Trophoblast cell (in vitro differentiated cells and primary cell): Measurements from ENCODE around the gene HLA-E.
A peak's percentile ranks its signal among the peaks of the same experiment; 100 is the strongest.

Experiments used
- DNase-seq, 2 donors: peaks; one replicate each; pipeline ENCODE4 v3.0.0-alpha.2; 2016
- H2AFZ ChIP-seq: 2 replicates; pipeline ENCODE4 v1.6.1; 2013; ENCODE audit warnings: low read length, moderate library complexity, mild to moderate bottlenecking; ENCODE audit not compliant: insufficient read depth, poor library complexity
- H2AK5ac ChIP-seq: 2 replicates; pipeline ENCODE4 v1.6.1; 2013; ENCODE audit warnings: mild to moderate bottlenecking, low read length
- H2BK120ac ChIP-seq: 2 replicates; pipeline ENCODE4 v1.6.1; 2013; ENCODE audit warnings: low read length, mild to moderate bottlenecking, moderate library complexity; ENCODE audit not compliant: insufficient read depth, poor library complexity
- H2BK12ac ChIP-seq: 2 replicates; pipeline ENCODE4 v1.6.1; 2013; ENCODE audit warnings: mild to moderate bottlenecking, low read length, moderate library complexity
- H2BK5ac ChIP-seq: 2 replicates; pipeline ENCODE4 v1.6.1; 2013; ENCODE audit warnings: low read length, low read depth, moderate library complexity, mild to moderate bottlenecking; ENCODE audit not compliant: poor library complexity
- H3K14ac ChIP-seq: 2 replicates; pipeline ENCODE4 v1.6.1; 2013; ENCODE audit warnings: mild to moderate bottlenecking, low read length
- H3K18ac ChIP-seq: 2 replicates; pipeline ENCODE4 v1.6.1; 2013; ENCODE audit warnings: mild to moderate bottlenecking, low read length
- H3K23ac ChIP-seq: 2 replicates; pipeline ENCODE4 v1.6.1; 2013; ENCODE audit warnings: low read length
- H3K27ac ChIP-seq: 2 replicates; pipeline ENCODE4 v1.5.1; 2013; ENCODE audit warnings: low read depth, mild to moderate bottlenecking, inconsistent platforms, low read length, moderate library complexity
- H3K27me3 ChIP-seq: 2 replicates; pipeline ENCODE4 v1.6.1; 2013; ENCODE audit warnings: inconsistent platforms, mild to moderate bottlenecking, low read length, moderate library complexity; ENCODE audit not compliant: insufficient read depth
- H3K36me3 ChIP-seq, 2 experiments: 1 replicate in 1 of 2; 2 replicates in 1 of 2; pipeline ENCODE4 v1.6.1; 2013; ENCODE audit warnings: low read length in 2 of 2, mild to moderate bottlenecking in 2 of 2, moderate library complexity in 1 of 2; ENCODE audit not compliant: insufficient read depth in 2 of 2, control insufficient read depth in 1 of 2
- H3K4ac ChIP-seq: 2 replicates; pipeline ENCODE4 v1.6.1; 2013; ENCODE audit warnings: low read depth, mild to moderate bottlenecking, low read length, moderate library complexity
- H3K4me1 ChIP-seq, 2 experiments: 1 replicate in 1 of 2; 2 replicates in 1 of 2; pipeline ENCODE4 v1.6.1; 2013; ENCODE audit warnings: low read length in 2 of 2, mild to moderate bottlenecking in 2 of 2, moderate library complexity in 1 of 2; ENCODE audit not compliant: insufficient read depth in 2 of 2, control insufficient read depth in 1 of 2
- H3K4me2 ChIP-seq: 2 replicates; pipeline ENCODE4 v1.6.1; 2013; ENCODE audit warnings: inconsistent platforms, mild to moderate bottlenecking, low read length, moderate library complexity
- H3K4me3 ChIP-seq: 2 replicates; pipeline ENCODE4 v1.5.1; 2013; ENCODE audit warnings: mild to moderate bottlenecking, low read depth, low read length, inconsistent platforms
- H3K79me1 ChIP-seq: one replicate; pipeline ENCODE4 v1.6.1; 2013; ENCODE audit warnings: low read length
- H3K79me2 ChIP-seq: 2 replicates; pipeline ENCODE4 v1.6.1; 2013; ENCODE audit warnings: low read length, mild to moderate bottlenecking; ENCODE audit not compliant: control insufficient read depth, insufficient read depth, poor library complexity
- H3K9ac ChIP-seq: 2 replicates; pipeline ENCODE4 v1.6.1; 2013; ENCODE audit warnings: mild to moderate bottlenecking, low read length
- H3K9me3 ChIP-seq: 2 replicates; pipeline ENCODE4 v1.6.1; 2013; ENCODE audit warnings: low read depth, mild to moderate bottlenecking, control low read depth, inconsistent platforms, low read length; ENCODE audit not compliant: insufficient read depth
- H4K12ac ChIP-seq: 2 replicates; pipeline ENCODE4 v1.6.1; 2013; ENCODE audit warnings: low read depth, mild to moderate bottlenecking, low read length, moderate library complexity
- H4K8ac ChIP-seq: 2 replicates; pipeline ENCODE4 v1.6.1; 2013; ENCODE audit warnings: low read depth, mild to moderate bottlenecking, low read length, moderate library complexity
- H4K91ac ChIP-seq: one replicate; pipeline ENCODE4 v1.6.1; 2013; ENCODE audit warnings: low read depth, mild to moderate bottlenecking, low read length, moderate library complexity
- WGBS: extraction: QIAGEN DNeasy Blood & Tissue Kit; methylation state at CpG from one replicate; pipeline ENCODE4 v1.1.7; 2013; ENCODE audit warnings: missing lambda C conversion rate; ENCODE audit not compliant: insufficient read length, insufficient coverage; ENCODE audit errors: extremely low coverage; 5-methylcytosine and 5-hydroxymethylcytosine counted together

HLA-E gene

DNA sequence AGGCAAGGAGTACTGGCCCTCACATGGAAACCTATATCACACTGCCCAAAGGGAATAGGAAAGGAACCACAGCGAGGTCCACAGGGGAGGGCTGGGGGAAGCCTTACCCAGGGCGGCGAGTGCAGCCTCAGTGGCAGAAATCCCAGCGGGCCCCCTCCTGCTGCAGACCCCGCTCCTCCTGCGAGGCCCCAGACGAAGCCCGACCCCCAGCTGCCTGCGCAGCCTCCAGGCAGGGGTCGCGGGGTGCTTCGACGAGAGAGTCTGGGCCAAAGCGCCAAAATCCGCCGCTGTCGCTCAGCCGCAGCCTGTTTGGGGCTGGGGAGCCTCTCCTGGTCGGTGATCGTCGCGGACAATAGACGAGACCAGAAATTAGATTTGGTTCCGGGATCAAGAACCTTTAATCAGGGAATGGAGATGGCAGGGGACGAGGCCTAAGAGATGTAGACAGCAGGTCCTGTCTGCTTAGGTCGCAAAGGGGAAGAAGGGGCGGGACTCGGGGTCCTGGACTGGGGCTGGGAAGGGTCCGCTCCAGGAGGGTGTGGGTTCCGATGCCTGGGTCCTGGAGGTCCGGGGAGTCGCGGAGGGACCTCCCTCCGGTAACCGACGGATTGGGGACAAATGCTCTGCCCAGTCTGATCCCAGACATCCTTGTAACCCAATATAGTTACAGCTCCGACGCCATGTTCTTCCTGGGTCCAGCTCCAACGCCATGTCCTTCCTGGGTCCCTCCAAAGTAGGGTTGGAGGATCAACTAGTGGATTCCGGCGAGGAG lies 36.4 kb upstream of the HLA-E start:
- Histone ChIP-seq H3K14ac (no peak overlapping the region), H2BK5ac (no peak overlapping the region), H2AFZ (no peak overlapping the region), H3K4ac (no peak overlapping the region), H4K8ac (no peak overlapping the region), H3K4me1 (no peaks in the 10 kb centered on the region), H4K91ac (no peak overlapping the region), H3K27me3 (peaks cover 8% of the 10 kb centered on the region), H3K79me2 (no peaks in the 10 kb centered on the region), H2AK5ac (no peak overlapping the region), H3K36me3 (no peaks in the 10 kb centered on the region), H3K27ac (no peak overlapping the region), H3K9me3 (no peaks in the 10 kb centered on the region), H3K23ac (no peak overlapping the region), H2BK120ac (no peak overlapping the region), H2BK12ac (no peak overlapping the region), H3K4me2 (no peak overlapping the region), H3K4me3 (no peak overlapping the region), H3K79me1 (no peaks in the 10 kb centered on the region), H3K9ac (no peak overlapping the region), H3K18ac (no peak overlapping the region), H4K12ac (no peak overlapping the region)
- WGBS = no CpG with 5 or more reads among the region's 41 CpGs
- no peak for DNase-seq

DNA sequence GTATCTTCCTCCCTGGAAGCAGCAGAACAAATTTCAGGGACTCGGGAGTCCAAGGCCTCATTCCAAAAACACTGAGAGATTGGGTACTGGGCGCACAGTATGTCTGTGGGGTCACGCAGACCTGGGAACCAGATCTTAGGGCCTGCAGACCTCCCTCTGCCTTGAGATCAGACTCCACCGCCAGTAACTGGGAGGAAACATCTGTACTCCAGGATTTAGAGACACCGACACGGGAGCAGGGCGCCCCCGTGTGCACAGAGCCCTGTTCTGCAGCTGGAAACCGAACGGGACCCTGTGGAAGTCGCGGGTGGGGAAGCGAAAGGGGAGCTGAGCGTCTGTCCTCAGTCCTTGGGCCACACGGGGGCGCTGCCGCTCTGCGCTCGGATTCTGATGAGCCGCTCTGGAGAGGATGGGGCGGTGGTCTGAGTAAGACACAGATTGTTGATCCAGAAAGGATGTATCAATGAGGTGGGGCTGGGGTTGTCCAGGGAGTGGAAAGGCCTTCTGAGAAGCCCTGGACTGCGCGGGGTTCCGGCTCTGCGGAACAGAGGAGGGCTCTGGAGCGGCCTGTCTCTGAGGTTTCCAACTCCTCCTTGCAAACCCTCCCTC lies 35.7 kb upstream of the HLA-E start:
- no CpG with 5 or more reads among the region's 26 CpGs for WGBS
- Histone ChIP-seq H3K18ac (no peak overlapping the region), H3K4me2 (no peak overlapping the region), H2BK120ac (no peak overlapping the region), H2AFZ (no peak overlapping the region), H4K91ac (no peak overlapping the region), H2AK5ac (no peak overlapping the region), H2BK12ac (no peak overlapping the region), H3K9me3 (no peaks in the 10 kb centered on the region), H3K4me1 (no peaks in the 10 kb centered on the region), H4K12ac (no peak overlapping the region), H3K27me3 (peaks cover 10% of the 10 kb centered on the region), H3K9ac (no peak overlapping the region), H3K27ac (no peak overlapping the region), H4K8ac (no peak overlapping the region), H3K79me1 (no peaks in the 10 kb centered on the region), H3K4me3 (no peak overlapping the region), H2BK5ac (no peak overlapping the region), H3K4ac (no peak overlapping the region), H3K23ac (no peak overlapping the region), H3K36me3 (no peaks in the 10 kb centered on the region), H3K79me2 (no peaks in the 10 kb centered on the region), H3K14ac (no peak overlapping the region)
- DNase-seq = peak; percentile 56 to 71

DNA sequence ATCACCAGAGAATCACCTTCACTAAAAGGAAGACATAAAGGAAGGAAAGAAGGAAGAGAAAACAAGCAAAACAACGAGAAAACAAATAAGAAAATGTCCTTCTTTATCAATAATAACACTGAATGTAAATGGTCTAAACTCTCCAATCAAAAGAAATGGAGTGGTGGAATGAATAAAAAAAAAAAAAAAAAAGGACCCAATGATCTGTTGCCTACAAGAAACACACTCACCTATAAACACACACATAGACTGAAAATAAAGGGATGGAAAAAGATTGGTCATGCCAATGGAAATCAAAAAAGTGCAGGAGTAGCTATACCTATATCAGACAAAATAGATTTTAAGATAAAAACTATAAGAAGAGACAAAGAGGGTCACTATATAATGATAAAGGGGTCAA lies 30.2 kb upstream of the HLA-E start:
- no peaks in the 10 kb centered on the region for H3K36me3 ChIP-seq
- no peak overlapping the region for H4K91ac ChIP-seq
- H3K4me2 ChIP-seq = no peak overlapping the region
- no peak overlapping the region for H3K23ac ChIP-seq
- H2AFZ ChIP-seq = no peak overlapping the region
- H2BK12ac ChIP-seq = no peak overlapping the region
- no peaks in the 10 kb centered on the region for H3K79me1 ChIP-seq
- H4K8ac ChIP-seq = no peak overlapping the region
- DNase-seq = no peak
- no peaks in the 10 kb centered on the region for H3K79me2 ChIP-seq
- no peaks in the 10 kb centered on the region for H3K4me1 ChIP-seq
- H3K9me3 ChIP-seq = peaks cover 5% of the 10 kb centered on the region
- H3K9ac ChIP-seq = no peak overlapping the region
- H3K4ac ChIP-seq = no peak overlapping the region
- peaks cover 26% of the 10 kb centered on the region for H3K27me3 ChIP-seq
- H3K4me3 ChIP-seq = no peak overlapping the region
- no peak overlapping the region for H2BK120ac ChIP-seq
- no CpG with 5 or more reads among the region's 1 CpG for WGBS
- no peak overlapping the region for H4K12ac ChIP-seq
- H2AK5ac ChIP-seq = no peak overlapping the region
- H2BK5ac ChIP-seq = no peak overlapping the region
- no peak overlapping the region for H3K14ac ChIP-seq
- no peak overlapping the region for H3K18ac ChIP-seq
- no peak overlapping the region for H3K27ac ChIP-seq

DNA sequence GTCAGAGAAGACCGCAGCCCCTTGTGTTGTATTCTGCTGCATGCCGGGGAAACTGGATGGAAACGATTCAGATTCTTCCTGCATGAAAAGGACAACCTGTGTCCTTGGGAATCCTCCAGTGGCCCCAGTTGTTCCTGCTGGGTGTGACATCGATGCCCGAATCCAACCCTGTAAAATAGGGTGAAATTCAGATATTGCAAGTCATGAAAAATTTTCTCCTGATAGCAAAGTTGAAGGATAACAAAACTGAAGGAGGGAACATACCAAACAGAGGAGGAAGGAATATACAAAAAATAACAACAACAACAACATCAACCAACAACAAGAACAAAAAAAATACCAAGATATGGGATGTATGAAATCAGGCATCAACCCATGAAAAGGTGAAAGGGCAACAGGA lies 28.3 kb upstream of the HLA-E start:
- no peaks in the 10 kb centered on the region for H3K79me2 ChIP-seq

More for the DNA sequence above, 28.3 kb upstream of the HLA-E start:
- H2AFZ ChIP-seq = no peak overlapping the region
- H2BK5ac ChIP-seq = no peak overlapping the region
- H3K27ac ChIP-seq = no peak overlapping the region
- H3K18ac ChIP-seq = no peak overlapping the region
- no peak overlapping the region for H3K4ac ChIP-seq
- no peak overlapping the region for H2BK120ac ChIP-seq
- H3K4me1 ChIP-seq = no peaks in the 10 kb centered on the region
- H4K8ac ChIP-seq = no peak overlapping the region
- H4K91ac ChIP-seq = no peak overlapping the region
- no peaks in the 10 kb centered on the region for H3K79me1 ChIP-seq
- no peak overlapping the region for H3K14ac ChIP-seq
- H3K4me3 ChIP-seq = no peak overlapping the region
- H3K4me2 ChIP-seq = no peak overlapping the region
- H4K12ac ChIP-seq = no peak overlapping the region
- no peak overlapping the region for H3K23ac ChIP-seq
- H3K9me3 ChIP-seq = peaks cover 9% of the 10 kb centered on the region
- peaks cover 44% of the 10 kb centered on the region for H3K27me3 ChIP-seq
- H2AK5ac ChIP-seq = no peak overlapping the region
- DNase-seq = no peak
- no CpG with 5 or more reads among the region's 5 CpGs for WGBS
- no peak overlapping the region for H2BK12ac ChIP-seq
- no peaks in the 10 kb centered on the region for H3K36me3 ChIP-seq
- no peak overlapping the region for H3K9ac ChIP-seq
